ENCODE data around the gene MGAT4A. TPM values are rescaled to one million over a fixed set of nuclear protein-coding genes. Genes with fewer than 3 reads are reported as not detected.
A peak's percentile ranks its signal among the peaks of the same experiment; 100 is the strongest.

Gene MGAT4A
- total and polyA plus RNA-seq, 2 of the 13 experiments (the other 11 are each of a cell fraction or from before 2014, with no cell fraction given) = 47.2 to 90.9 TPM

DNA sequence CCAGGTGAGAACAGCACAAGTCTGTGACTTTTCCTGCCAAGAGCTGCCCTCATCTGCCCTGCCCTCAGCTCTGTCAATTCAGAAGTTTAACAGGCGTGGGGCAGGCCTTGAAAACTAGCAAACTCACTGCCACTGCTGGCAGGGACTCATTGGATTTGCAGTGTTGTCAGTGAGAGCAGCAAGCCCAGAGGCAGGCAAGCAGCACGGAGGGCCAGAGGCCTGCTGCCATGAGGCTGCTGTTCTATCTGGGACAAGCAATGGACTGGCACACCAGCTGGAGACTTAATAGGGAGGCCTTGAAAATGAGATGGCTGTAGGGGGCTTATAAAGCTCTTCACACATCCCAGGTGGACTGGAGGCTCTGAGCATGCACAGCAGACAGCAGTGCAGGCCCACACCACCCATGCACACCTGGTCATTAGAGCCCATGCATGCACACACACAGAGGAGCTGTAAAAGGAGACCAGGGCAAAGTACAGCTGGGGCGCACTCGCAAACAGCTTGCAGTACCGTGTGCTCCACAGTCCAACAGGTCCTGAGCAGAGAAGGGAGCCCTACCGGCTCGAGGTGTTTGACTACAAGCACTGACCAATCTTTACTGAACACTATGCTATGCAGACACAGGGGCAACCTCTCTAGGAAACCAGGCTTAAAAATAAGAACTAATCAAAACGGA is 28.7 kb downstream of the MGAT4A start (continued):
- TF ChIP-seq RBFOX2 (IDR thresholded peaks at IDR 0.05; ENCODE audit: low read depth, low read length) (peak; percentile 44; the same call in 1 of the 2 replicates), HNF4G (IDR thresholded peaks at IDR 0.05; ENCODE audit: borderline replicate concordance, low read depth, low read length) (peak; percentile 97), HNF4G (CRISPR knock-in tag; IDR thresholded peaks at IDR 0.05; ENCODE audit: borderline replicate concordance, low read depth) (peak; percentile 98; the same call in 1 of the 2 replicates), ETV5 (CRISPR knock-in tag; IDR thresholded peaks at IDR 0.05; ENCODE audit: borderline replicate concordance) (peak; percentile 56; the same call in 1 of the 2 replicates), MLLT10 (CRISPR knock-in tag; IDR thresholded peaks at IDR 0.05) (no peak), ZNF382 (CRISPR knock-in tag; IDR thresholded peaks at IDR 0.05; ENCODE audit: borderline replicate concordance) (no peak), ARNT (IDR thresholded peaks at IDR 0.05) (no peak), ZNF263 (CRISPR knock-in tag; IDR thresholded peaks at IDR 0.05) (peak; percentile 68; the same call in 1 of the 2 replicates), RELA (CRISPR knock-in tag; IDR thresholded peaks at IDR 0.05) (peak; percentile 22; the same call in 1 of the 2 replicates), KDM1A (CRISPR knock-in tag; IDR thresholded peaks at IDR 0.05) (peak; percentile 83; the same call in 1 of the 2 replicates), ZNF772 (CRISPR knock-in tag; IDR thresholded peaks at IDR 0.05) (peak; percentile 94), TAF15 (IDR thresholded peaks at IDR 0.05; ENCODE audit: low read depth, low read length, poor library complexity, severe bottlenecking) (no peak)
- TF ChIP-seq, protein P1, sequence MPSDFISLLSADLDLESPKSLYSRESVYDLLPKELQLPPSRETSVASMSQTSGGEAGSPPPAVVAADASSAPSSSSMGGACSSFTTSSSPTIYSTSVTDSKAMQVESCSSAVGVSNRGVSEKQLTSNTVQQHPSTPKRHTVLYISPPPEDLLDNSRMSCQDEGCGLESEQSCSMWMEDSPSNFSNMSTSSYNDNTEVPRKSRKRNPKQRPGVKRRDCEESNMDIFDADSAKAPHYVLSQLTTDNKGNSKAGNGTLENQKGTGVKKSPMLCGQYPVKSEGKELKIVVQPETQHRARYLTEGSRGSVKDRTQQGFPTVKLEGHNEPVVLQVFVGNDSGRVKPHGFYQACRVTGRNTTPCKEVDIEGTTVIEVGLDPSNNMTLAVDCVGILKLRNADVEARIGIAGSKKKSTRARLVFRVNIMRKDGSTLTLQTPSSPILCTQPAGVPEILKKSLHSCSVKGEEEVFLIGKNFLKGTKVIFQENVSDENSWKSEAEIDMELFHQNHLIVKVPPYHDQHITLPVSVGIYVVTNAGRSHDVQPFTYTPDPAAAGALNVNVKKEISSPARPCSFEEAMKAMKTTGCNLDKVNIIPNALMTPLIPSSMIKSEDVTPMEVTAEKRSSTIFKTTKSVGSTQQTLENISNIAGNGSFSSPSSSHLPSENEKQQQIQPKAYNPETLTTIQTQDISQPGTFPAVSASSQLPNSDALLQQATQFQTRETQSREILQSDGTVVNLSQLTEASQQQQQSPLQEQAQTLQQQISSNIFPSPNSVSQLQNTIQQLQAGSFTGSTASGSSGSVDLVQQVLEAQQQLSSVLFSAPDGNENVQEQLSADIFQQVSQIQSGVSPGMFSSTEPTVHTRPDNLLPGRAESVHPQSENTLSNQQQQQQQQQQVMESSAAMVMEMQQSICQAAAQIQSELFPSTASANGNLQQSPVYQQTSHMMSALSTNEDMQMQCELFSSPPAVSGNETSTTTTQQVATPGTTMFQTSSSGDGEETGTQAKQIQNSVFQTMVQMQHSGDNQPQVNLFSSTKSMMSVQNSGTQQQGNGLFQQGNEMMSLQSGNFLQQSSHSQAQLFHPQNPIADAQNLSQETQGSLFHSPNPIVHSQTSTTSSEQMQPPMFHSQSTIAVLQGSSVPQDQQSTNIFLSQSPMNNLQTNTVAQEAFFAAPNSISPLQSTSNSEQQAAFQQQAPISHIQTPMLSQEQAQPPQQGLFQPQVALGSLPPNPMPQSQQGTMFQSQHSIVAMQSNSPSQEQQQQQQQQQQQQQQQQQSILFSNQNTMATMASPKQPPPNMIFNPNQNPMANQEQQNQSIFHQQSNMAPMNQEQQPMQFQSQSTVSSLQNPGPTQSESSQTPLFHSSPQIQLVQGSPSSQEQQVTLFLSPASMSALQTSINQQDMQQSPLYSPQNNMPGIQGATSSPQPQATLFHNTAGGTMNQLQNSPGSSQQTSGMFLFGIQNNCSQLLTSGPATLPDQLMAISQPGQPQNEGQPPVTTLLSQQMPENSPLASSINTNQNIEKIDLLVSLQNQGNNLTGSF (CRISPR knock-in tag; IDR thresholded peaks at IDR 0.05) = no peak
- TF ChIP-seq, protein P2, sequence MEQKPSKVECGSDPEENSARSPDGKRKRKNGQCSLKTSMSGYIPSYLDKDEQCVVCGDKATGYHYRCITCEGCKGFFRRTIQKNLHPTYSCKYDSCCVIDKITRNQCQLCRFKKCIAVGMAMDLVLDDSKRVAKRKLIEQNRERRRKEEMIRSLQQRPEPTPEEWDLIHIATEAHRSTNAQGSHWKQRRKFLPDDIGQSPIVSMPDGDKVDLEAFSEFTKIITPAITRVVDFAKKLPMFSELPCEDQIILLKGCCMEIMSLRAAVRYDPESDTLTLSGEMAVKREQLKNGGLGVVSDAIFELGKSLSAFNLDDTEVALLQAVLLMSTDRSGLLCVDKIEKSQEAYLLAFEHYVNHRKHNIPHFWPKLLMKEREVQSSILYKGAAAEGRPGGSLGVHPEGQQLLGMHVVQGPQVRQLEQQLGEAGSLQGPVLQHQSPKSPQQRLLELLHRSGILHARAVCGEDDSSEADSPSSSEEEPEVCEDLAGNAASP (CRISPR knock-in tag; IDR thresholded peaks at IDR 0.05; ENCODE audit: borderline replicate concordance) = peak; percentile 75
- TF ChIP-seq, protein P3, sequence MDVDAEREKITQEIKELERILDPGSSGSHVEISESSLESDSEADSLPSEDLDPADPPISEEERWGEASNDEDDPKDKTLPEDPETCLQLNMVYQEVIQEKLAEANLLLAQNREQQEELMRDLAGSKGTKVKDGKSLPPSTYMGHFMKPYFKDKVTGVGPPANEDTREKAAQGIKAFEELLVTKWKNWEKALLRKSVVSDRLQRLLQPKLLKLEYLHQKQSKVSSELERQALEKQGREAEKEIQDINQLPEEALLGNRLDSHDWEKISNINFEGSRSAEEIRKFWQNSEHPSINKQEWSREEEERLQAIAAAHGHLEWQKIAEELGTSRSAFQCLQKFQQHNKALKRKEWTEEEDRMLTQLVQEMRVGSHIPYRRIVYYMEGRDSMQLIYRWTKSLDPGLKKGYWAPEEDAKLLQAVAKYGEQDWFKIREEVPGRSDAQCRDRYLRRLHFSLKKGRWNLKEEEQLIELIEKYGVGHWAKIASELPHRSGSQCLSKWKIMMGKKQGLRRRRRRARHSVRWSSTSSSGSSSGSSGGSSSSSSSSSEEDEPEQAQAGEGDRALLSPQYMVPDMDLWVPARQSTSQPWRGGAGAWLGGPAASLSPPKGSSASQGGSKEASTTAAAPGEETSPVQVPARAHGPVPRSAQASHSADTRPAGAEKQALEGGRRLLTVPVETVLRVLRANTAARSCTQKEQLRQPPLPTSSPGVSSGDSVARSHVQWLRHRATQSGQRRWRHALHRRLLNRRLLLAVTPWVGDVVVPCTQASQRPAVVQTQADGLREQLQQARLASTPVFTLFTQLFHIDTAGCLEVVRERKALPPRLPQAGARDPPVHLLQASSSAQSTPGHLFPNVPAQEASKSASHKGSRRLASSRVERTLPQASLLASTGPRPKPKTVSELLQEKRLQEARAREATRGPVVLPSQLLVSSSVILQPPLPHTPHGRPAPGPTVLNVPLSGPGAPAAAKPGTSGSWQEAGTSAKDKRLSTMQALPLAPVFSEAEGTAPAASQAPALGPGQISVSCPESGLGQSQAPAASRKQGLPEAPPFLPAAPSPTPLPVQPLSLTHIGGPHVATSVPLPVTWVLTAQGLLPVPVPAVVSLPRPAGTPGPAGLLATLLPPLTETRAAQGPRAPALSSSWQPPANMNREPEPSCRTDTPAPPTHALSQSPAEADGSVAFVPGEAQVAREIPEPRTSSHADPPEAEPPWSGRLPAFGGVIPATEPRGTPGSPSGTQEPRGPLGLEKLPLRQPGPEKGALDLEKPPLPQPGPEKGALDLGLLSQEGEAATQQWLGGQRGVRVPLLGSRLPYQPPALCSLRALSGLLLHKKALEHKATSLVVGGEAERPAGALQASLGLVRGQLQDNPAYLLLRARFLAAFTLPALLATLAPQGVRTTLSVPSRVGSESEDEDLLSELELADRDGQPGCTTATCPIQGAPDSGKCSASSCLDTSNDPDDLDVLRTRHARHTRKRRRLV (CRISPR knock-in tag; IDR thresholded peaks at IDR 0.05) = no peak
- TF ChIP-seq, protein P4, sequence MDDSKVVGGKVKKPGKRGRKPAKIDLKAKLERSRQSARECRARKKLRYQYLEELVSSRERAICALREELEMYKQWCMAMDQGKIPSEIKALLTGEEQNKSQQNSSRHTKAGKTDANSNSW (CRISPR knock-in tag; IDR thresholded peaks at IDR 0.05; ENCODE audit: borderline replicate concordance) = peak; percentile 59; the same call in 1 of the 2 replicates
- TF ChIP-seq, protein P5, sequence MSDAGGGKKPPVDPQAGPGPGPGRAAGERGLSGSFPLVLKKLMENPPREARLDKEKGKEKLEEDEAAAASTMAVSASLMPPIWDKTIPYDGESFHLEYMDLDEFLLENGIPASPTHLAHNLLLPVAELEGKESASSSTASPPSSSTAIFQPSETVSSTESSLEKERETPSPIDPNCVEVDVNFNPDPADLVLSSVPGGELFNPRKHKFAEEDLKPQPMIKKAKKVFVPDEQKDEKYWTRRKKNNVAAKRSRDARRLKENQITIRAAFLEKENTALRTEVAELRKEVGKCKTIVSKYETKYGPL (CRISPR knock-in tag; IDR thresholded peaks at IDR 0.05) = no peak
